Pons (tissue), 1 donor: Measurements from ENCODE around the gene EPS8L1.

ENCODE experiments used
- DNase-seq: peaks from one replicate; pipeline ENCODE4 v3.0.0-alpha.2; 2016; ENCODE audit warnings: low spot score

EPS8L1 gene

DNA sequence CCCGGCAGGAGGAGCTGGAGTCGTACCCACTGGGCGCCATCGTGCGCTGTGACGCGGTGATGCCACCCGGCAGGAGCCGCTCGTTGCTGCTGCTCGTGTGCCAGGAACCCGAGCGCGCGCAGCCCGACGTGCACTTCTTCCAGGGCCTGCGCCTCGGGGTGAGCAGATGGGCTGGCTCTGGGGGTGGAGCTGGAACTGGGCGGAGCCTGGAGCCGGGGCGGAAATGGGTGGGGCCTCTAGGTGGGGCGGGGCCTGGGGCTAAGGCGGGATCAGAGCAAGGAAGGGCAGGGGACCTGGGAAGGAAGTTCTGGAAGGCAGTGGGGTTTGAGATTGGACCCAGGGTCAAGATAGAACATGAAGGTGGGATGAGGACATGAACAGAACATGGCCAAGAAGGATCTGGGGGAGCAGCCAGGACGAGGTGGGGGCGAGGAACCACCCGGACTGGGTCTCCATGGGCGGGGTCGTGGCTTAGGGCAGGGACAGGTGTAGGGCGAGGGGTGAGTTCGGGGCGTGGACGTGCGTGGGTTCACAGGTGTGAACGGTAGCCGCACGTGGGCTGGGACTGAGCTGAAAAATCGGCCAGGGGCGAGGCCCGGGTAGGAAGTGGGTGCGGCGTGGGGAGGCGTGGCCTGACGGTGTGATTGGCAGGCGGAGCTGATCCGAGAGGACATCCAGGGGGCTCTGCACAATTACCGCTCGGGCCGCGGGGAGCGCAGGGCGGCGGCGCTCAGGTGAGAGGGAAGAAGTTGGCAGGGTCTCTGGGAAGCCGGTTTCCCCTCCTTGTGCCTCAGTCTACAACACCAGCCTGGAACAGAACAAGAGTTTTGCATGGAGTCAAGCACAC is 4.7 kb downstream of the EPS8L1 start:
- DNase-seq: no peak

DNA sequence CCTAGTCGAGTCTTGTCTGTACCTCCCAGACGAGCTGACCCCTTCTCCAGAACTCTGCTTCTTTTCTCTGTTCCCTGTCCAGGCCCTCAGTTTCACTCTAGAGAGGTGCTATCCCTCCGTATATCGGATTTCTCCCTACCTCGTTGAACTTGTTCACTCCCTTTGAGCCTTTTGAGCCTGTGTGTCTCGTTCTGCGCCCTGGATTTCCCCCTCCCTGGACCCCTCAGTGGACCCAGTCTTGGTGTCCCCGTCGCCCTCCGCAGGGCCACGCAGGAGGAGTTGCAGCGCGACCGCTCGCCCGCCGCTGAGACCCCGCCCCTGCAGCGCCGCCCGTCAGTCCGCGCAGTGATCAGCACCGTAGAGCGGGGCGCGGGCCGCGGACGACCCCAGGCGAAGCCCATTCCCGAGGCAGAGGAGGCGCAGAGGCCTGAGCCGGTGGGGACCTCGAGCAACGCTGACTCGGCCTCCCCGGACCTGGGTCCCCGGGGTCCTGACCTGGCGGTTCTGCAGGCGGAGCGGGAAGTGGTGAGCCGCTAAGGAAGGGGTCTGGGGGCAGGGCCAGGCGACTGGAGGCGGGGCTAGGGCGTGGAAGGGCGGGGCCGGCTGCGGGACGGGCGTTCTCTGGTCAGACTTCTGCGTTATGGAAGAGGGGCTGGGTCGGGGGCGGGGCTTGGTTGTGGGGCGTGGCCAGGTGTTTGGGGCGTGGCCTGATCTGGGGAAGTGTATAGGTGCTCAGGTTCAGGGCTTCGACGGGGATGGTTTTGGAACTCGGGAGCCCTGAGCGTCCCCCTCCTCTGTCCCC is 5.5 kb downstream of the EPS8L1 start:
- DNase-seq: no peak

DNA sequence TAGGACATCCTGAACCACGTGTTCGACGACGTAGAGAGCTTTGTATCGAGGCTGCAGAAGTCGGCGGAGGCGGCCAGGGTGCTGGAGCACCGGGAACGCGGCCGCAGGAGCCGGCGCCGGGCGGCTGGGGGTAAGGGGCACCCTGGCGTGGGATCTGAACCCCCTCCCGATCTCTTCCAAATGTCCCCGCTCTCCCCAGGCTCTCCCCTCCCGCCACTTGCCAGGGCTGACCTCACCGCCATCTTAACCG is 6.0 kb downstream of the EPS8L1 start:
- no peak for DNase-seq

DNA sequence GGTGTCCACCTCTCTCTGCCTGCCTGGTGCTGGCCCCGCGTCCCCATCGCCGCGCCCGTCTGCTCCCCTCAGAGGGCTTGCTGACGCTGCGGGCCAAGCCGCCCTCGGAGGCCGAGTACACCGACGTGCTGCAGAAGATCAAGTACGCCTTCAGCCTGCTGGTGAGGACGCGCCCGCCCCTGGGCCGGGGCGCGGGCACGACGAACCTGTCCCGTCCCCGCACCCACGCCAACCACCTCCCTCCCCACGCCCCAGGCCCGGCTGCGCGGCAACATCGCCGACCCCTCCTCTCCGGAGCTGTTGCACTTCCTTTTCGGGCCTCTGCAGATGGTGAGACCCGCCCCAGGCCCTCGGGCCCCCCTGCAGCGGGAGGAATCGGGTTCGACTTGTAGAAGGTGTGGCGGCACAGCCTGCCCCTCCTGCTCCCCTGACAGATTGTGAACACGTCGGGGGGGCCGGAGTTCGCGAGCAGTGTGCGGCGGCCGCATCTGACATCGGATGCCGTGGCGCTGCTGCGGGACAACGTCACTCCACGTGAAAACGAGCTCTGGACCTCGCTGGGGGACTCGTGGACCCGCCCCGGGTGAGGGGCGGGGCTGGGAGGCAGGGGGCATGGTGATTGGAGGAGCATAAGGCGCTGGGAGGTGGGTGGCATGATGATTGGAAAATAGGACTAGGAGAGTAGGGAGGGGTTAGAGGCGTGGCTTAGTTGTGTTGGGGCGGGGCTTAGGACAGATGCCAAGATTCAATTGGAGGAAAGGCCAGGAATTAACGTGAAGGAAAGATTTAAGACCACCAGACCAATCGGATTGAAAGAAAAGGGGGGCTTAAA is 6.6 kb downstream of the EPS8L1 start:
- DNase-seq: no peak

DNA sequence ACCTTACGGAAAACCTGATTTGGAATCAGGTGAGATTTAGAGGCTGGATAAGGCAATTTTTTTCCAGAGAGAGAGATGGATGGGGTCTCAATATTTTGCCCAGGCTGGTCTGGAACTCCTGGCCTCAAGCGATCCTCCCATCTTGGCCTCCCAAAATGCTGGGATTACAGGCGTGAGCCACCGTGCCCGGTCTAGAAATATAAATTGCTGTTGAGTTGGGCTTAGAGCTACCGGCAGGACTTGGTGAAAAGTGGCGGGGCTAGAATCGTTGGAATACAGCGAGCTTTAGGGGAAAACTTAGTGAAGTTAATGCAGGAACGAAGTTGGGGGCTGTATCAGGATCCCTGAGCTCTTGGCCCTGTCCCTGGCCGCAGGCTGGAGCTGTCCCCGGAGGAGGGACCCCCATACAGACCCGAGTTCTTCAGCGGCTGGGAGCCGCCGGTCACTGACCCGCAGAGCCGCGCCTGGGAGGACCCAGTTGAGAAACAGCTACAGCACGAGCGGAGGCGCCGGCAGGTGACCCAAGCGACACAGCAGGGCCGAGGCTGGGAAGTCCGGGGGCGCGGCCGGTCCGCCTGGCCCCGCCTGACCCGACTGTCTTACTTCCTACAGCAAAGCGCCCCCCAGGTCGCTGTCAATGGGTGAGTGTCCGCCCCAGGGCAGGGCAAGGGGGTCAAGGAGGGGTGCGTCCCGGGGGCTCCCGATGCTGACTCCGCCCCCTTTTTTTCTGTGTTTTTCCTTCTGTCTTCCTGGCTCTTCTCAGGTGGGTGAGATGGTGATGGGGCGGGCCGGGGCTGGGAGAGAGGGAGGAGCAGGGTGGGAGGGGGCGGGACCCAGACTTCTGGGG is 7.6 kb downstream of the EPS8L1 start:
- no peak for DNase-seq

DNA sequence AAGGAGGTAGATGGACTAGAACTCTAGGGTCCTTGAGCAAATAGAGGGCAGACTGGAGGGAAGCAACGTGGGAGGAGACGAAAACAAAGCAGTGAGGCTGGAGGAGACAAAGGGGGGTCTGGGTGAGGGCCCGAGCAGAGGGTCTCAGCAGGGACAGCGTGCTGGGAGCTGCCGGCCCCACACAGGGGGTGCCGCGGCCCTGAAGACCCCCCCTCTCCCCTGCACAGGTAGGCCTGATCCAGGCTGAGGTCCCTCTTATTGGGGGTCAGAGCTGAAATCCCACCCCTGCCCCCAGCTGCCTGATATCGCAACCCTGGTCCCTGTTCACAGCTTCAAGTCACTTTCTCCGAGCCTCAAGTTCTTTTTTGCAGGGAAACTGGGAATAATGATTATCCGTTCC is 8.7 kb downstream of the EPS8L1 start:
- no peak for DNase-seq

DNA sequence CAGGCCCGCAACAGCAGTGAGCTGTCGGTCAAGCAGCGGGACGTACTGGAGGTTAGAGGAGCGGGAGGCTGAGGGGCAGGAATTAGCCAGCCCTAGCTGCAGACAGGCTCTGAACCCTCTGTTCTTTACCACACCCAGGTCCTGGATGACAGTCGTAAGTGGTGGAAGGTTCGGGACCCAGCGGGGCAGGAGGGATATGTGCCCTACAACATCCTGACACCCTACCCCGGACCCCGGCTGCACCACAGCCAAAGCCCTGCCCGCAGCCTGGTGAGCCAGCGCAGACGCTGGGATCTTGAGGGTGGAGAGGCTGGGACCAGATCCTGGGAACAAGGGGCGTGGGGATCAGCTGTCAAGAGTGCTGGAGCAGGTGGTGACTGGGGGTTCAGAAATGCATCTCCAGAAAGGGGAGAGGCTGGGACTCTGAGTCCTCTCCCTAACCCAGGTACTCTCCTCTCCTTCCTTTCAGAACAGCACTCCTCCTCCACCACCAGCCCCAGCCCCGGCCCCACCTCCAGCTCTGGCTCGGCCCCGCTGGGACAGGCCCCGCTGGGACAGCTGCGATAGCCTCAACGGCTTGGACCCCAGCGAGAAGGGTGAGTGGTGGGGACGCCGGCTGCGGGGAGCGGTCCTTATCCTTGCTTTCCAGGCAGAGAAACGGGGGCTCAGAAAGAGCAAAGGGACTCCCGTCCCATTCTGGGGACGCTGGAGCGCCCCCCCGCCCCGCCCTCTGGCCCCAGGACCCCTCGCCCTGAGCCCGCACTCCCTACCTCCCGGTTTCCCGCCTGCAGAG is 10.4 kb downstream of the EPS8L1 start:
- no peak for DNase-seq

DNA sequence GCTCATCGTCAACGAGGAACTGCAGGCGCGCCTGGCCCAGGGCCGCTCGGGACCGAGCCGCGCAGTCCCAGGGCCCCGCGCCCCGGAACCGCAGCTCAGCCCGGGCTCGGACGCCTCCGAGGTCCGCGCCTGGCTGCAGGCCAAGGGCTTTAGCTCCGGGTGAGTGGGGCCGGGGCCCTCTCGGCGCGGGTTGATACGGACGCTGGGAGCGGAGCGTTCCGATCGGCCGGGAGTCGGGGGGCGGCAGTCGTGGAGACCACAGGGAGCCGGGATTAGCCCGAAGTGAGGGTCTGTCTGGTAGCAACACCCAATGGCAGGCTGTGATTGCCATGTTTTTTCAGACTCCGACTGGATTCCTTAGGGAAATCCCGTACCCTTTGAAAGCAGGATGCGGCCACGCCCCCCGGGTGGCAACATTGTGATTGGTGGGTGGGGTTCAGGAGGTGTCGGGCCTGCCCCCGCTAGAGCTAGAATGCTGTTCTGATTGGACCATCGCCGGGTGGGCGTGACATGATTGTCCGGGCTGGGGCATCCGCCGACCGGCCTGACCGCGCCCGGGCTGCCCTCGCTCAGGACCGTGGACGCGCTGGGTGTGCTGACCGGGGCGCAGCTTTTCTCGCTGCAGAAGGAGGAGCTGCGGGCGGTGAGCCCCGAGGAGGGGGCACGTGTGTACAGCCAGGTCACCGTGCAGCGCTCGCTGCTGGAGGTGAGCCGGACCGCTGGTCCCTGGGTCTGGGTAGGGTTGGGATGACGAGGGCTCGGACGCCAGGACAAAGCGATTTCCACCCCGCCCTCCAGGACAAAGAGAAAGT is 11.3 kb downstream of the EPS8L1 start:
- DNase-seq: peak; percentile 75

DNA sequence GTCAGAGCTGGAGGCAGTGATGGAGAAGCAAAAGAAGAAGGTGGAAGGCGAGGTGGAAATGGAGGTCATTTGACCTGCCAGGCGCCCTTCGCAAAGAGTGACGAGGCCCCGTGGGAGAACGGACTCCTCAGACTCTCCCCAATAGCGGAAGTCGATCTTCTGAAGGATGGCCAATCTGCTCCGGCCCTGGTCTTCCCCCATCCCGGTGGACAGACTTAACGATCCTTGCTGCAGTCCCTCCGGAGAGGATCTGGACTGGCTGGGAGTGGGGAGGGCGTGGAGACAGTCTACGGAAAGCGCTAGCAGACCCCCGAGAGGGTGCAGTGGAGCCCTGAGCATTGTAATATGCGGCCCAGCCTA is 11.9 kb downstream of the EPS8L1 start:
- DNase-seq: no peak

DNA sequence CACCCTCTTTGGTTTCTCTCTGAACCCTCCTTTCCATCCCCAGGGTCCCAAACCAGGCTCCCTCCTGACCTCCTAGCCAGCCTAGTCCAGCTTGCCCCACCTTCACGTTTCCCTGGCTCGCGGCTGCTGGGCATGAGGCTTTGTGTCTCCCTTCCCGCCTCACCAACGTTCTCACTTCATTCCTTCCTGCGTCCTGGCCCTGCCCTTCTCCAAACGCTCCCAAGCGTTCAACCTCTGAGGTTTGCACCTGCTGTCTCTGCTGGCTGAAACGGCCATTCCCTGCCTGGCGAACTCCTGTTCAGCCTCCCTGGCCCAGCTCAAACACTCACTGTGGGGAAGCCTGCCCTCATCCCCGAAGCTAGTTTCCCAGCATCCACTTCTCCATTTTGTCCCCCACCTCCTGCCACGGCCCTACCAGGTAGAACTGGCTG is 12.4 kb downstream of the EPS8L1 start:
- DNase-seq: no peak

DNA sequence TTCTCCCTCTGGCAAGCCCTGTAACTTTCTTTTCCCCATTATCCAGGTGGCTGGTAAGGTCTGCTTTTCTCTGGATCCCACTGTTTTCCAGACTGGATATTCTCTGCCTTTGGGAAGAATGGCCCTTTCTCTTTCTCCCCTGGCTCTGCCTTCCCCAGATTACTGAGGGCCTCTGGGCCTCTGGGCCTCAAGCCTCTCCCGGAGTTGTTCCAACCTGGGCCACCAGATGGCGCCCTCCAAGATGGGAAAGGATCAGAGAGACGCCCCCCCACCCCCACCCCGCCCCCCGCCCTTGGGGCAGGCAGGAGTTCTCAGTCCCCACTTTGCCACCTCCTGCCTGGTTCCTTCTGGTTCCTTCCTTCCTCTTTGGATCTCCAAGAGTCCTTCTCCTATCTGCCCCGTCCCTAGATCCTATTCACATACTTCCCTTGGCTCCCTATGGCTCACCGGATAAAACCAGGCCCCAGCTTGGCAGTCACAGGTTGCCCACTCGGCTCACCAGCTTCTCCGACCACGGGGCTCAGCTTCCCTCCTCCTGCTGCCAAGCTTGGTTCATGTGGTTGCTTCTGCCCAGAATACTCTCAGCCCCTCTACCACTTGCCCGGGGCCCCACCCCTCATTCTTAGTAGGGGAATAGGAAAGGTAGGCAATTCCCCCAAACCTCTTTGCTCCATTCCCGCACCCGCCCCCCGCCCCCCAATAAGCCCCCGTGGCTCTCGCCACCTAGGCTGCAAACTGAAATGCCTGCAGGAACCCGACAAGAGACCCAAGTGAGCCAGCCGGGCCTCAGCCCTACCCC is 13.1 kb downstream of the EPS8L1 start:
- DNase-seq: peak; percentile 29

DNA sequence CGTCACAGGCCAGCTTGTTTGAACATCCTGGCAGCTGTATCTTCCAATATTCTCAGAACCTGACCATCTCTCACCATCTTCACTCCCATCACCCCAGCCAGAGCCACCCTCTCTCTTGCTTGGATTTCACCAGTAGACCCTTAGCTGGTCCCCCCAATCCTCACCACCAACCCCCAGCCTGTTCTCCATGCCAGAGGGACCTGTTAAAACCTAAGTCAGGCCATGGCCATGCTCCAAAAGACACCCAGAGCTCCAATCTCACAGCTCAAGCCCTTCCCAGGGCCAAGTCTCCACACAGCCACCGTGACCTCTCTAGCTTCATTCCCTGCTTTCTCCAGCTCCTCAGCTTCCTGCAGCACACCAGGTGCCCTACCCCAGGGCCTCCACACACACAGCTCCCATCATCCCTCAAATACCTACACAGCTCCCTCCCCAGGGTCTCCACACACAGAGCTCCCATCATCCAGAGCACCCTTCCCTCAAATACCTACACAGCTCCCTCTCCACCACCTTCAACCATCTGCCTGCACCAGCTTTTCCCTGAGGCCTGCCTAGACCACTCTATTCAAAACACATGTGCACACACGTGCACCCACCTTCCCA is 13.8 kb downstream of the EPS8L1 start:
- no peak for DNase-seq

DNA sequence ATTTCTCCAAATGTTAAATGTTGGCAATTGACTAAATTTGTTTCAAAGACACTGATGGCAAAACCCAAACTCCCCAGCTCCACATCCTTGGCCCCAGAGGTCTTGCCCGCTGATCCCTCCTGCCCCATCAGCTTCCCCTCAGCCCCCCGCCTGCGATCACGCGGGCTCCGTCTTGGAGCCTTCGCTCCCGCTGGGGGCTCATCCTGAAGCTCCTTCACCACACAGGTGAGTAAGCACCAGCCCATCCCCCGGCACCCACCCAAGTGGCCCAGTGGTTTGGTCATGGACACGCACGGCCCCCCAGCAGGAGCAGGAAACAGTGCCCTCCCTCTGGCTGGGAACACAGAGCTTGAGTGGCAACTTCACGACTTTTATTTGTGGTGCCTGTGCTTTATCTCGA is 14.9 kb downstream of the EPS8L1 start:
- DNase-seq: no peak

DNA sequence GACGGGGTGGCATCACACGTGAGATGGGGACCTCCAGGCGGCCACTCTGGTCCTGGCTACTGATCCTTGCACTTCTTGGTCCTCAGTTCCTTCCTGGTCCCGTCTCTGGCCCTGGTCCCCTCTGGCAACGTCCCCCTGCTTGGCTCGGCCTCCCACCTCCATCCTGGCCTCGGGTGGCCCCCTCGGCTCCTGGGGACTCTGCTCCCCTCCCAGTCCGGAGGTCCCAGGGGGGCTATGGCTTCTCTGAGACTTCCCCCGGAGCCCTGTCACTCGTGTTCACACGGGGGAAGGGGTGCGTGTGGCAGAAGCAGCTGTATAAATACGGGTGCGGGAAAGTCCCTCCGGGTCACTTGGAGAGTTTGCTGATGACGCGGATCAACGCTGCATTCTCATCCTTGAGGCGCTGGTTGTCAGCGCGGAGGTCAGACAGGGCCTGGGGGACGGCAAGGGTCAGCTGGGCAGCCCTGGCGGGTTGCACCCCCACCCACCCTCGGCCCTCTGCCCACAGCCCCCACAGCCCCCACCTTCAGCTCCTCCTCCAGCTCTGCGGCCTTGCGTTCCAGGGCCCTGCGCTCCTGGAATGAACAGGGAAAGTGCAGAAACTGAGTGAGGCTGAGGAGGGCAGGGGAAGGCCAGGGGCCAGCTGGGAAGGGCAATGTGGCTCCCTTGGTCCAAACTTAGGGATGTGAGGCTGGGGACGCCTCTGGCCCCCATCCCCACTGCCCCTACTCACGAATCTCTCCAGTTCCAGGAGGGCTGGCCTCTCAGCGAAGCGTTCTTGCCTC is 15.6 kb downstream of the EPS8L1 start:
- DNase-seq: no peak

DNA sequence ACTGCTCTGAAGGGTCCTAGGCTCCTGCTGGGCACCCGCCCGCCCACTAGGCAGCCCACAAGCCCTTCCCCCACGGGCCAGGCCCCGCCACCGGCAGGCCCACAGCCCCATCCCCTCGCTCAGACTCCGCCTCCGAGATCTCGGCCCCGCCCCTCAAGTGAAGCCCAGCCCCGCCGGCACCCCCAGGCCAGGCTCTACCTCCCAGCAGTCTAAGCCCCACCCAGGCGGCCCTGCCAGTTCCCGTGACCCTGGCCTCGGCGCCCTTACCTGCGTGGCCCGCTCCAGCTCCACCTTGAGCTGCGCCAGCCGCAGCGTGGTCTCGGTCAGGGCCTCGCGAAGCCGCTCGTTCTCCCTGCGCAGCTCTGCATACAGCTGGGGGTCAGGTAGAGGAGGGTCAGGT is 16.3 kb downstream of the EPS8L1 start:
- no peak for DNase-seq

DNA sequence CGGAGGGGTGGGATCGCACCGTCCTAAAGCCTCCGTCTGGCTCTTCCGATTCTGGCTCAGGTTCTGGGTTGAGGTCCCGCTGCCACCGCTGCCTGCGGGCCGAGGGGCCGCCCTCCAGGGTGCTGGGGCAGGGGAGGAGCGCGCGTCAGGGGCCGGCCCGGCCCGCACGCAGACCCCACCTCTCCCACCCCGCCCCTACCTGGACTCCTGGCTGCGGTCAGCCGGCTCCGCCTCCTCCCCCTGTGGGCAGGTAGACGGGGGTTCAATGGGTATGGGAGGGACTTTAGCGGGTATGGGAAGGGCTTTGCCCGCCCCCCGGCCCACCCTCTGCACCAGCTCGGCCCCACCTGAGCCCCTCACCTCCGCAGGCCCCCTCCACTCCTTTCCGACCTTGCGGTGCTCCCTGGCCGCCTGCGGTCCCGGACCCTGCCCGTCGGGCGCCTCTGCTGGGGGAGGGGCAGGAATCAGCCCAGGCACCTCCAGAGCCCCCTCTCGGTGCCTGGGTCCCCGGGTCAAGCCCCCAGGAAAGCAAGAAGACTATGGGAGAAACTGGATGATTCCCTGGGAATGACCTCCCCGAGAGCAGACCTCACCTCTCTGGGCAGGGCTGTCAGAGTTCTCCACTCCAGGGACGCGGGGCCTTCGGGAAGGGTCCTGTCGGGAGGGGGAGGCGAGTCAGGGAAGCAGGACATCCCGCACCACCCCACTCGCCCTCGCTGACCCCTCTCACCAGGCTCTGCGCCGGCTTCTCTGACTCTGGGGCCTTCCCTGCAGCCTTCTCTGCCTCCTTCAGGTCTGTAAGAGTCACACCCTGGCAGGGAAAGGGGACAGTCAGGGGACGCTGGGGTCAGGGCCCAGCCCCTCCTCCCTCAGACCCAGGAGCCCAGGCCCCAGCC is 17.0 kb downstream of the EPS8L1 start:
- no peak for DNase-seq
